ENCODE results near the gene DGKB.

- TF ChIP-seq USF1 (IDR thresholded peaks at IDR 0.05) (no peak), FOXM1 (IDR thresholded peaks at IDR 0.05; ENCODE audit: borderline replicate concordance, low read depth) (no peak)
Observed at GRCh38 chr7:14858866-14859265, 43.7 kb downstream of the DGKB start.

Data from Ishikawa (cell line).